Thymus (tissue), 11 donors: Measurements from ENCODE around the gene TBC1D5. TPM values are rescaled to one million over a fixed set of nuclear protein-coding genes. Genes with fewer than 3 reads are reported as not detected.

ENCODE experiments used
- DNase-seq, 9 donors: peaks; one replicate each; pipeline ENCODE4 v3.0.0-alpha.2; 2013; ENCODE audit warnings: low spot score in 9 of 9, low read depth in 6 of 9, missing footprints in 1 of 9
- H3K27ac ChIP-seq, 2 donors: one replicate each; pipeline ENCODE4 v1.5.1; 2013; ENCODE audit warnings: control low read depth in 1 of 2, low read depth in 1 of 2, low read length in 1 of 2, mild to moderate bottlenecking in 1 of 2, moderate library complexity in 1 of 2
- H3K27me3 ChIP-seq, 2 donors: one replicate each; pipeline ENCODE4 v1.5.1; 2013; ENCODE audit warnings: low read length in 1 of 2; ENCODE audit not compliant: control insufficient read depth in 2 of 2, insufficient read depth in 1 of 2
- H3K36me3 ChIP-seq, 2 donors: one replicate each; pipeline ENCODE4 v1.5.1; 2013; ENCODE audit warnings: low read length in 1 of 2, mild to moderate bottlenecking in 1 of 2, moderate library complexity in 1 of 2; ENCODE audit not compliant: control insufficient read depth in 2 of 2, insufficient read depth in 2 of 2
- H3K4me1 ChIP-seq, 2 donors: one replicate each; pipeline ENCODE4 v1.5.1; 2013; ENCODE audit warnings: low read length in 2 of 2; ENCODE audit not compliant: control insufficient read depth in 2 of 2, insufficient read depth in 2 of 2
- H3K4me3 ChIP-seq, 2 donors: one replicate each; pipeline ENCODE4 v1.5.1; 2013; ENCODE audit warnings: low read length in 2 of 2, control low read depth in 1 of 2, mild to moderate bottlenecking in 1 of 2
- H3K9me3 ChIP-seq, 2 donors: one replicate each; pipeline ENCODE4 v1.5.1; 2013; ENCODE audit warnings: low read length in 1 of 2, mild to moderate bottlenecking in 1 of 2; ENCODE audit not compliant: control insufficient read depth in 2 of 2, insufficient read depth in 1 of 2
- WGBS: extraction: QIAGEN DNeasy Blood & Tissue Kit; methylation state at CpG from one replicate; pipeline ENCODE4 v1.1.7; 2013; 5-methylcytosine and 5-hydroxymethylcytosine counted together
- polyA plus RNA-seq: library from polyadenylated mRNA; stranded (reverse); fragments of 200-250 nt; gene quantifications from one replicate; pipeline ENCODE4 v1.2.3, GENCODE V29; 2013
- total RNA-seq: library from RNA; stranded (reverse); fragments of 120-200 nt; gene quantifications from one replicate; pipeline ENCODE4 v1.2.4, GENCODE V29; 2013
- donor health status: healthy.

Gene TBC1D5
- total and polyA plus RNA-seq, 2 donors = 8.9 to 37.3 TPM

DNA sequence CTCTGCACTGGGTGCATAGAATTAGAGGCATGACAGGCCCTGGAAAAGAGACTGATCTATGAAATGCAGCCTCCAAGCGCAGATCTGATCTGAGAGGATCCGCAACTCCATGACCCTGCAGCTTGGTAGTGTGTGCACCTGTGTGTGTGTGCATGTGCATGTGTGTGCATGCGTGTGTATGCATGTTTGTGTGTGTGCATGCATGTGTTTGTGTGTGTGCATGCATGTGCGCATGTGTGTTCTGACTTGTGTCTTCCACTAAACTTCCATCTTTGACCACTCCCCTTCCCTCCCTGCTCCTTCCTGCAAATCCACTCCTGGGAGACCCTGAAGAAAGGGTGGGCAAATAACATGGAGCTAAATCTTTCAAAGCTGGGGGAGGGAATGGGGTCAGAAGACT, 600.7 kb downstream of the TBC1D5 start:
- no peaks in the 10 kb centered on the region for H3K36me3 ChIP-seq
- H3K4me3 ChIP-seq = no peak overlapping the region
- DNase-seq = no peak
- peaks cover 0 to 4% of the 10 kb centered on the region in 2 donors for H3K9me3 ChIP-seq
- H3K27ac ChIP-seq = no peak overlapping the region
- 97% methylated on average over 4 of the region's 4 CpGs for WGBS
- no peaks in the 10 kb centered on the region for H3K27me3 ChIP-seq
- peaks cover 0 to 8% of the 10 kb centered on the region in 2 donors for H3K4me1 ChIP-seq

DNA sequence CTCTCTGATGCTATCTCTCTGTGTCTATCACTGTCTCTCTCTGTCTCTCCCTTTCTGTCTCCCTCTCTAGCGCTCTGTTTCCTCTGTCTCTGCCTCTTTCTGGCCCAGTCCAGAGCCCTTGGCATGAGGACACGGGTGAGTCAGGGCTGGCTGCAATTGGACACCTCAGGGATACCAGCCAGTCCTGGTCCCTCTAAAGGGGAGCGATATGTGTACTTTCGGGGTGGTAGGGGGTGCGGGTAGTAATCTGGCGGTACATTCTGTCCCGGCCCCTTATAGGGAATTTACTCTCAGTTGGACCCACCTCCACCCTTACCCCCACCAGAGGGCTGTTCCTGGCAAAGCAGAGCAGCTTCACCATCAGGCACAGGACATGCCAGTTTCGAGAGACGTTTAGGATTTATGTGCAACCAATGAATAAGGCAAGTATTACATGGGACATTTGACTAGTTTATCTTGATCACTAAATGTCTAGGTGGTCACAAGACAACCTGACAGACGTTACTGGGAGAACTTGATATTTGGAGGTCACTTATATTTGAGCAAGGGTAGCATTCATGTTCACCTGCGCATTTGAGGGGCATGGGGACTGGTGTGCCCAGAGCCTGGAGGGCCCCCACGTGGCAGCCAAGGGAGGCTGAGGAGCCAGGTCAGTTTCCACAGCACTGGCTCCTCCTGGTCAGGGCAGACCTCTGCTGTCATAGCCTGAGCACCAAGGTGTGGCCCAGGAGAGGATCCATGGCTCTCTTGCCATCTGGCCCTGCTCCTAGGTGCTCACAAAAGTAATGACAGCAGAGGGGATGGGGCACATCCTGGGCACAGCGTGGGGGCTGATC, 601.5 kb downstream of the TBC1D5 start:
- Histone ChIP-seq H3K27ac (no peak overlapping the region), H3K27me3 (no peaks in the 10 kb centered on the region), H3K4me3 (no peak overlapping the region), H3K36me3 (no peaks in the 10 kb centered on the region), H3K9me3 (peaks cover 0 to 4% of the 10 kb centered on the region in 2 donors), H3K4me1 (peaks cover 0 to 8% of the 10 kb centered on the region in 2 donors)
- 88% methylated on average over 13 of the region's 13 CpGs for whole genome bisulfite sequencing
- no peak for DNase-seq

DNA sequence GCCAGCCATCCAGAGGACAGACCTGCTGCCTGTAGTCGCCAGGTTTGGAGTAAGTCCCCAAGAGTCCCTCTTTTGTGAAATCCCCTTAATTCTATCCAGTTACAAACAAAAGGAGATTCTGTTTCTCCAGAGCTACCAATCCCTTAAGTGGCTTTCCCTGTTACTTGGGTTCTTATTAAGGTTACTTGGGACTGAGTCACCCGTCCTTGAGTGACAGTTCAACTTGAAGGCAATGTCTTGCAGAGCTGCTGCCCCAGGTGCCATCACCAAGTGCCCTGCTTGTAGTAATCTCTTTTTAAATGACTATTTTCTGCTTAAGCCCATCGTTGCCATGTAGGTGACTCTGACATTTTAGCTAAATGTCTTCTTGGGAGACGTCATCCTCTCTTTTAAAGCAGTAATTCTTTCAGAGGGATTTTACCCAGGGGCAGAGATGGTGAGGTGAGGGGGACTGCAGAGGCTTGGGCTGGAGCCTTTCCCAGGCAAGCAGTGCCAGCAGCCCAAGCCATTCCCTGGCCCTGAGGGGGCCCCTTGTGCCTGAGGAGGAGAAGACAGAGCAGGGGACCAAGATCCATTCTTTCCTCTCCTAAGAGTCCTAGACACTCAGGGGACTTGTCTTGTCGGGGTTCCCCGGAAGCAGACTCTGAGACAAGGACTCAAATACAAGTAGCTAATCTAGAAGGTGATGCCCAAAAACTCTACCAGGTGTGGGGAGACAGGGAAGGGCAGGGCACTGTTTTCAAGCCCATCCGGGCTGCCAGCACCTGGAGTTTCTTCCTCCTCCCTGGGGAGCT, 604.0 kb downstream of the TBC1D5 start:
- no peak overlapping the region for H3K27ac ChIP-seq
- H3K4me1 ChIP-seq = peaks cover 0 to 8% of the 10 kb centered on the region in 2 donors
- DNase-seq = no peak
- H3K27me3 ChIP-seq = no peaks in the 10 kb centered on the region
- peaks cover 0 to 4% of the 10 kb centered on the region in 2 donors for H3K9me3 ChIP-seq
- no peaks in the 10 kb centered on the region for H3K36me3 ChIP-seq
- 97% methylated on average over 7 of the region's 7 CpGs for WGBS
- no peak overlapping the region for H3K4me3 ChIP-seq

DNA sequence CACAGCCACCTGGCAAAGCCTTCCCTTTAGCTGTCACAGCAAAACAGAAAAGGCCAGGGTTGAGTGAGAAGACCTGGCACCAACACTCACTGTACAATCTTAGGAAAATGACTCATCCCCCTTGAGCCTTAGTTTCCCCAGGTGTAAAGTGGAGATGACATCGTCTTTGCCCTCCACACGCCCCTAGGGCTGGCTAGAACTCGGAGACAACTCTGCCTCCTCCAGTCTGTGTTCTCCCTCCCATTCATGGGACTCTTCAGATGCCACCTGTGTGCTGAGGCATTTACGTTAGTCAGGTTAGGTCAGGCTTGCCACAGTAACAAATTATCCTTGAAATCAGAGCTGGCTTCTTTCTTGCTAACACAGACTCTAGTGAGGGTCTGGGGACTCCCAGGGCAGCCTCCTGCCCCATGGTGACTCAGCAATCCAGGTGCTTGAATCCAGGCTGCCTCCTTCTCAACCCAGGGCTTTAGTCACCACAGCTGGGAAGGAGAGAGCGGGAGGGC, 605.1 kb downstream of the TBC1D5 start:
- Histone ChIP-seq H3K4me3 (no peak overlapping the region), H3K27me3 (no peaks in the 10 kb centered on the region), H3K36me3 (no peaks in the 10 kb centered on the region), H3K4me1 (peaks cover 0 to 8% of the 10 kb centered on the region in 2 donors), H3K9me3 (peaks cover 0 to 4% of the 10 kb centered on the region in 2 donors), H3K27ac (no peak overlapping the region)
- DNase-seq = no peak
- WGBS = 95% methylated on average over 5 of the region's 5 CpGs

DNA sequence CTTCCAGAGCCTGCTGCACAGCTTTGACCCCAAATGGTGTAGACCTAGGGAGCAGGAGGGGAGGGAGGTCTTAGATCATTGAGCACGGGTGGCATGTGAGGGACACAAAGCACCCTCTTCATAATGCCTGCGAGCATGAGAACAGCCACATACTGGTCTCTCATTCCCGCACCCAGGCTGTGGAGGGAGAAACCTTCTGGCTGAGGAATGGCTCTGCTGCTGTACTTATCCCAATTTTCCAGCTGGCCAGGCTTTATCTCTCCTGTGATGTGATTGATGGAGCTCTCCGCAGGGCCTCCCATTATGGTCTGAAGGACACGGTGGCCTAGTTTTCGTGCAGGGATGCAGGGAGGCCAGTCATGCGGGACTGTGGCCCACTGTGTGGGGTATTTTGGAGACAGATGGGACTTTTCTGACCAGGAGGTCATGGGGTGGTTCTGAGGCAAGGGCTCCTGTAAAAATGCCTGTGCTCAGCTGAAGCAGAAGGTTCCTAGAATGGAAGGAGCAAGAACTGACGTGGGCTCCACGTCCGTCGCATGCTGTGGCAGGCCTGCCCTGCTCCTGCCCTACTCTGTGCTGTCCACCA, 606.2 kb downstream of the TBC1D5 start:
- Histone ChIP-seq H3K4me3 (no peak overlapping the region), H3K9me3 (peaks cover 0 to 4% of the 10 kb centered on the region in 2 donors), H3K27ac (no peak overlapping the region), H3K27me3 (no peaks in the 10 kb centered on the region), H3K36me3 (no peaks in the 10 kb centered on the region), H3K4me1 (peaks cover 0 to 8% of the 10 kb centered on the region in 2 donors)
- WGBS = 96% methylated on average over 11 of the region's 11 CpGs
- DNase-seq = no peak

DNA sequence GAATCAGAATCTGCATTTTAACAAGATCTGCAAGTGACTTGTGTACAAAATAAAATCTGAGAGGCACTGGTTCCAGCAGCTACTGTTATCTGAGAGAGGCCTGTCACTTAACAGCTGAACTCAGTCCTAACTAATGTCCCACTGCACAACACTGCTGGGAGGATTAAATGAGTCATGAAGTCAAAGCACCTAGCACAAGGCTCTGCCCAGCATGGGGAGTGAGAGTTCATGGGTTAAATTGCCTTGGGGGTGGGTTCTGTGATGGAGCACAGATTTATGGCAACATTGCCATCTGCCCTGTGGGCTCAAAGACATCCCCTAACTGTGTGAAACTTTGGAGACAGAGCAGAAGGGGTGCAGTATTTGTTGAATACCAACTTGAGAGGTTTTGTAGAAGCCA, 606.7 kb downstream of the TBC1D5 start:
- Histone ChIP-seq H3K9me3 (peaks cover 0 to 4% of the 10 kb centered on the region in 2 donors), H3K4me1 (peaks cover 0 to 8% of the 10 kb centered on the region in 2 donors), H3K4me3 (no peak overlapping the region), H3K36me3 (no peaks in the 10 kb centered on the region), H3K27me3 (no peaks in the 10 kb centered on the region), H3K27ac (no peak overlapping the region)
- DNase-seq = no peak

DNA sequence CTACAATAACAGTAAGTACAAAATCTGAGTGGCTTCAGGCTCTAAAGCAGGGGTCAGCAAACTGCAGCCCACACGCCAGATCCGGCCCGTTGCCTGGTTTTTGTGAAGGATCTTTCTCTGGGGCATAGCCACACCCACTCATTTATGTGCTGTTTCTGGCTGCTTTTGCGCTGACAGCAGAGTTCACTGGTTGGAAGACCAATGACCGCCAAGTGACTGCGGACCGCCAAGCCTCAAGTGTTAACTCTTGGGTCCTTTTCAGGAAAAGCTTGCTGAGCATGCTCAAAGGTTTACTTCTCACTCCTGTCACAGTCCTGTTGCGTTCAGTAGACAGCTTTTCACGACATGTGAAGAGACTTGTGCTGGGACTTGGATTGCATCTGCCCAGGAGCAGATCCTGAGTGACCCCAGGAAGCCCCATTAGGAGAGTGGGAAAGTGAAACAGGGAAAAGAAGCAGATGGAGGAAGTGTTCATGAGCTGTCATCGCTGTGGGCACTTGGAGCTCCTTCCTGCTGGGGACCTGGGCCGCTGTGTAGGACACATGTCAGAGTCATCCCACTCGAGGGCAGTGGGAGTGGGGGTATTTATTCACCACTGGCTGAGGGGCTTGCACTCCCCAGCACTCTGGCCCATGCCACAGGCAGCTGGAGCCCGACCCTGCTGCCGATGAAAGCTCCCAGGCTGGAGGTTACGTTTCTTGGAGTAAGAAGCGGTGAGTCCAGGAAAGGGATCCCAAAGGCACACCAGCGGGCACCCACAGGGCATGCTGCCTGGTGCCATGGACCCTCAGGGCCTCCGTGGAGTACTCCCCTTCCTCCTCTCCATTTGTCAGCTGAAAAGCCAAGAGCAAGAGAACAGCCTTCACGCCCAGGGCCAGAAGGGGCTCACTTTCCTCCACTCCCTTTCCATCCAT, 608.5 kb downstream of the TBC1D5 start:
- 95% methylated on average over 19 of the region's 19 CpGs for WGBS
- no peak overlapping the region for H3K4me3 ChIP-seq
- peaks cover 0 to 1% of the 10 kb centered on the region in 2 donors for H3K4me1 ChIP-seq
- H3K36me3 ChIP-seq = no peaks in the 10 kb centered on the region
- no peak overlapping the region for H3K27ac ChIP-seq
- H3K27me3 ChIP-seq = no peaks in the 10 kb centered on the region
- peaks cover 0 to 4% of the 10 kb centered on the region in 2 donors for H3K9me3 ChIP-seq
- no peak for DNase-seq

DNA sequence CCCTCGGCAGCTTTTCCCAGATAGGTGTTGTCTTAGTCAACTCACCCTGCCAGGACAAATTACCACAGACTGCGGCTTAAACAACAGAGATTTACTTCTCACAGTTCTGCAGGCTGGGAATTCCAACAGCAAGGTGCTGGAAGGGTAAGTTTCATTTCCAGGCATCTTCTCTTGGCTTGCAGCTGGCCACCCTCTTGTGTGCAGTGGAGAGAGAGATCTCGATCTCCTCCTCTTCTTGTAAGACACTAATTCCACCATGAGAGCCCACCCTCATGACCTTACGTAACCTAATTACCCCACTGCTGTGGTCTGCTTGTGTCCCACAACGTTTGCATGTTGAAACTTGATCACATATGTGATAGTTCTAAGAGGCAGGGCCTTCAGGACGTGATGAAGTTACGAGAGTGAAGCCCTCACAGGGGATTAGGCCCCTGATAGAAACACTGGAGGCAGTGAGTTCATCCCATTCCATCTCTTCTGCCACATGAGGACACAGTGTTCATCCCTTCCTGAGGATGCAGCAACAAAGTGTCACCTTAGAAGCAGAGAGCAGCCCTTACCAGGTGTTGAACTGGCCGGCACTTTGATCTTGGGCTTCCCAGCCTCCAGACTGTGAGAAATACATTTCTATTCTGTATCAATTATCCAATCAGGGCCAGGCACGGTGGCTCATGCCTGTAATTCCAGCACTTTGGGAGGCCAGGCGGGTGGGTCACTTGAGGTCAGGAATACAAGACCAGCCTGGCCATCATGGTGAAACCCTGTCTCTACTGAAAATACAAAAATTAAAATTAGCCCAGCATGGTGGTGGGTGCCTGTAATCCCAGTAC, 609.9 kb downstream of the TBC1D5 start:
- no peaks in the 10 kb centered on the region for H3K4me1 ChIP-seq
- H3K9me3 ChIP-seq = peaks cover 0 to 4% of the 10 kb centered on the region in 2 donors
- WGBS = 94% methylated on average over 10 of the region's 10 CpGs
- no peak for DNase-seq
- H3K27ac ChIP-seq = no peak overlapping the region
- H3K36me3 ChIP-seq = no peaks in the 10 kb centered on the region
- H3K4me3 ChIP-seq = no peak overlapping the region
- H3K27me3 ChIP-seq = no peaks in the 10 kb centered on the region
